Measurements from ENCODE around the gene OR13J1. TPM values are rescaled to one million over a fixed set of nuclear protein-coding genes. Genes with fewer than 3 reads are reported as not detected.

OR13J1 gene
- polyA plus RNA-seq, 2 of the 4 experiments (the other 2 are of a cell fraction): not detected

DNA sequence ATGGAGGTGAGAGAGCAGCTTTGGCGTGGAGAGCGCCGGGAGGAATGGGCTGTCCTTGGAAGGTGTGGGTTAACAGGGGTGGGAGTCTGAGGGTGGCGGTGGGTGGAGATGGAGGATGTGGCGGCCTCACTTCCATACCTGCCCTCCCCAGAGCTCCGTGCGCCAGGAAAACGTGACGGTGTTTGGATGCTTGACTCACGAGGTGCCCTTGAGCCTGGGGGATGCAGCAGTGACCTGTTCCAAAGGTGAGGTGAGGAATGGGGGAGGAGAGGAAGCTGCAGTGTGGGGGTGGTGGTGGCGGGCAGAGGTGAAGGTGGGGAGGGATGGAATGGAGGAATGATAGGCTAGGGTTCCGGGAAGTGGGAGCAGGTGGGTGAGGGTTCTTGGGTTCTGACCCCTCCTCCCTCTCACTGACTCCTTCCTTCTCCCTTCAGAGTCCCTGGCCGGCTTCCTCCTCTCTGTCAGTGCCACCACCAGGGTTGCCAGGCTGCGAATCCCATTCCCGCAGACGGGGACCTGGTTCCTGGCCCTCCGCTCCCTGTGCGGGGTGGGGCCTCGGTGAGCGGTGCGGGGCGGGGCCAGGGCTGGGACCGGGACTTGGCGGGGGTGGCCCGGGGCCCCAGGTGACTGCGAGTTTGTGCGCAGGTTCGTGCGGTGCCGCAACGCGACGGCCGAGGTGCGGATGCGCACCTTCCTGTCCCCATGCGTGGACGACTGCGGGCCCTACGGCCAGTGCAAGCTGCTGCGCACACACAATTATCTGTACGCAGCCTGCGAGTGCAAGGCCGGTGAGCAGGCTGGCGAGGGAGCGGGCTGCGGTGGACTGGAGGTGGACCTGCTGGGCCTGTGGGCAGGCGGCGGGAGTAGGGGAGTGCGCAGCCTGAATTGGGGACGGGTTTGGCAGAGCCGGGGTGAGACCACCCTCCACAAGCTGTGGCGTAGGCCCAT, 24.1 kb downstream of the OR13J1 start:
- Histone ChIP-seq H3K27ac (no peak overlapping the region), H3K9me3 (no peaks in the 10 kb centered on the region), H3K4me1 (peaks cover 13% of the 10 kb centered on the region), H3K4me3 (no peak overlapping the region), H3K4me2 (no peak overlapping the region)
- DNase-seq (ENCODE audit: low read depth in 1 of 2, low spot score in 1 of 2): no peak
- TF ChIP-seq ESRRA (IDR thresholded peaks at IDR 0.05; ENCODE audit: borderline replicate concordance, low read length) (no peak), HES2 (IDR thresholded peaks at IDR 0.05) (no peak), KDM1A (IDR thresholded peaks at IDR 0.05; ENCODE audit: low read depth) (no peak), HOXA7 (CRISPR knock-in tag; IDR thresholded peaks at IDR 0.05) (no peak), ZC3H11A (IDR thresholded peaks at IDR 0.05) (no peak), NR3C1 (IDR thresholded peaks at IDR 0.05) (no peak), MAZ (IDR thresholded peaks at IDR 0.05; ENCODE audit: borderline replicate concordance, low read depth, low read length) (no peak), JUNB (IDR thresholded peaks at IDR 0.05) (no peak), HDAC2 (IDR thresholded peaks at IDR 0.05) (no peak), CHD4 (IDR thresholded peaks at IDR 0.05; ENCODE audit: borderline replicate concordance) (no peak), PBX3 (IDR thresholded peaks at IDR 0.05) (no peak), PHF8 (IDR thresholded peaks at IDR 0.05; ENCODE audit: borderline replicate concordance, low read depth) (no peak), EP300 (IDR thresholded peaks at IDR 0.05) (no peak), RNF2 (IDR thresholded peaks at IDR 0.05; ENCODE audit: borderline replicate concordance, low read depth) (no peak), RCOR1 (IDR thresholded peaks at IDR 0.05; ENCODE audit: low read depth, low read length) (no peak), HOXB5 (CRISPR knock-in tag; IDR thresholded peaks at IDR 0.05) (no peak), GATA3 (IDR thresholded peaks at IDR 0.05; ENCODE audit: borderline replicate concordance) (no peak), ZSCAN20 (CRISPR knock-in tag; IDR thresholded peaks at IDR 0.05) (no peak)
- ChIA-PET CTCF (interaction anchor here (0.8 to 4.3 kb wide), 6 partner anchors 10 to 100 kb away, joined by 3 to 19 read pairs (median 9); no protein-coding TSS in a partner anchor), POLR2A (no interaction called here)
- ATAC-seq: no peak
- 92% methylated on average over 49 of the region's 53 CpGs for WGBS (ENCODE audit: missing lambda C conversion rate)
- no peak for FAIRE-seq

GRCh38 chr9:35844628-35845270, 25.5 kb downstream of the OR13J1 start:
- no peaks in the 10 kb centered on the region for H3K9me3 ChIP-seq
- DNase-seq (ENCODE audit: low read depth in 1 of 2, low spot score in 1 of 2) (peak in 1 of 2 experiments; percentile 56), ATAC-seq (peak in 1 of 2 experiments; percentile 55; a peak in 3 of 6 replicates), FAIRE-seq (no peak)
- H3K4me1 ChIP-seq: peaks cover 13% of the 10 kb centered on the region
- H3K27ac ChIP-seq: no peak overlapping the region
- TF ChIP-seq MYC (IDR thresholded peaks at IDR 0.05; ENCODE audit: borderline replicate concordance, low read length) (no peak), PBX3 (IDR thresholded peaks at IDR 0.05) (no peak), CEBPB (IDR thresholded peaks at IDR 0.05) (no peak), JUN (IDR thresholded peaks at IDR 0.05) (no peak), HOXB13 (CRISPR knock-in tag; IDR thresholded peaks at IDR 0.05; ENCODE audit: low read depth) (no peak), CBX2 (IDR thresholded peaks at IDR 0.05; ENCODE audit: borderline replicate concordance, low read depth) (no peak)
- 61% methylated on average over 7 of the region's 7 CpGs for WGBS (ENCODE audit: missing lambda C conversion rate)
- H3K4me3 ChIP-seq: no peak overlapping the region
- CTCF ChIA-PET: interaction anchor here (0.7 to 4.3 kb wide), 8 partner anchors 11 to 101 kb away, joined by 3 to 19 read pairs (median 4); no protein-coding TSS in a partner anchor
- POLR2A ChIA-PET: no interaction called here
- peak overlapping the region; percentile 31; the same call in 2 of the 3 replicates for H3K4me2 ChIP-seq

Measured in A549 (cell line).